HL-60/S4 (cell line): ENCODE results near the gene PKNOX2.

Experiments
- in situ Hi-C: fragments of 300-500 bp; cut with MboI; formaldehyde crosslinking; loops from 2 replicates; pipeline ENCODE4 v1.14.3; 2022; ENCODE audit warnings: low sequenced_read_pairs

Gene PKNOX2

GRCh38 chr11:125327518-125328224 lies 163.1 kb downstream of the PKNOX2 start:
- in situ Hi-C loops = no loop called here

- in situ Hi-C loops = no loop called here
Measured at GRCh38 chr11:125328225-125328580, 163.7 kb downstream of the PKNOX2 start.

- in situ Hi-C loops = no loop called here
Measured at GRCh38 chr11:125329786-125330185, 165.2 kb downstream of the PKNOX2 start.

GRCh38 chr11:125330462-125331325 lies 166.1 kb downstream of the PKNOX2 start:
- in situ Hi-C loops = no loop called here

- in situ Hi-C loops = no loop called here
Measured at GRCh38 chr11:125331357-125332035, 166.9 kb downstream of the PKNOX2 start.

GRCh38 chr11:125332821-125333220 lies 168.3 kb downstream of the PKNOX2 start:
- in situ Hi-C loops = no loop called here

- in situ Hi-C loops = no loop called here
Measured at GRCh38 chr11:125333354-125334073, 169.0 kb downstream of the PKNOX2 start.

- in situ Hi-C loops = no loop called here
Measured at GRCh38 chr11:125335106-125335505, 170.6 kb downstream of the PKNOX2 start.

GRCh38 chr11:125337836-125338834 lies 173.6 kb downstream of the PKNOX2 start:
- in situ Hi-C loops = no loop called here

GRCh38 chr11:125338886-125339811 lies 174.6 kb downstream of the PKNOX2 start:
- in situ Hi-C loops = no loop called here

GRCh38 chr11:125341676-125342075 lies 177.1 kb downstream of the PKNOX2 start:
- in situ Hi-C loops = no loop called here

GRCh38 chr11:125342281-125342930 lies 177.9 kb downstream of the PKNOX2 start:
- in situ Hi-C loops = no loop called here

- in situ Hi-C loops = no loop called here
Measured at GRCh38 chr11:125343086-125343717, 178.7 kb downstream of the PKNOX2 start.

GRCh38 chr11:125343718-125344131 lies 179.2 kb downstream of the PKNOX2 start:
- in situ Hi-C loops = no loop called here

- in situ Hi-C loops = no loop called here
Measured at GRCh38 chr11:125344846-125345420, 180.4 kb downstream of the PKNOX2 start.

- in situ Hi-C loops = no loop called here
Measured at GRCh38 chr11:125345421-125346178, 181.0 kb downstream of the PKNOX2 start.

GRCh38 chr11:125346179-125346530 lies 181.6 kb downstream of the PKNOX2 start:
- in situ Hi-C loops = no loop called here
